Right ventricle myocardium superior (tissue), 1 donor: ENCODE data around the gene CTBP2. TPM values are rescaled to one million over a fixed set of nuclear protein-coding genes. Genes with fewer than 3 reads are reported as not detected.
A peak's percentile ranks its signal among the peaks of the same experiment; 100 is the strongest.

Source experiments
- ATAC-seq: fragments of 200-7000 bp; cut with Tn5 transposase; one replicate; pipeline ENCODE4 v1.9.1; 2020; ENCODE audit warnings: mild to moderate bottlenecking; ENCODE audit not compliant: poor library complexity
- DNase-seq: peaks from one replicate; pipeline ENCODE4 v3.0.0-alpha.2; 2020
- intact Hi-C: fragments of 100-400 bp; cut with DNase I; formaldehyde crosslinking; loops from one replicate; pipeline ENCODE4 v1.11.2; 2022
- total RNA-seq: library from RNA; stranded (reverse); fragmentation: NEBNext Ultra II Directional; extraction: Animal tissue kit (Norgen Biotek cat#: 25700); gene quantifications from one replicate; pipeline ENCODE4 v1.2.1, GENCODE V29; 2021
- donor health status: DM: no; HTN: yes; CAD: no; lungs with severe emphysema.

Gene CTBP2
- total RNA-seq, 1 donor from 2014 or later: 29.4 TPM

- ATAC-seq: no peak
- intact Hi-C loops: no loop called here
- DNase-seq: peak; percentile 78
Observed at GRCh38 chr10:125014086-125014830, 146.1 kb downstream of the CTBP2 start.

GRCh38 chr10:125013529-125013872 lies 146.9 kb downstream of the CTBP2 start:
- no peak for ATAC-seq
- intact Hi-C loops: no loop called here
- DNase-seq: peak; percentile 12

GRCh38 chr10:125012851-125013528 lies 147.4 kb downstream of the CTBP2 start:
- DNase-seq: peak; percentile 23
- intact Hi-C loops: no loop called here
- no peak for ATAC-seq

GRCh38 chr10:125011926-125012705 lies 148.2 kb downstream of the CTBP2 start:
- DNase-seq: peak; percentile 49
- intact Hi-C loops: no loop called here
- peak; percentile 32 for ATAC-seq

GRCh38 chr10:125011171-125011925 lies 149.0 kb downstream of the CTBP2 start:
- DNase-seq: peak; percentile 24

GRCh38 chr10:125010362-125010761 lies 150.0 kb downstream of the CTBP2 start:
- ATAC-seq (peak; percentile 8), DNase-seq (no peak)
- intact Hi-C loops: no loop called here

More at GRCh38 chr10:125011171-125011925, 149.0 kb downstream of the CTBP2 start:
- intact Hi-C loops: no loop called here
- no peak for ATAC-seq

- DNase-seq (peak; percentile 12), ATAC-seq (no peak)
- intact Hi-C loops: no loop called here
Observed at GRCh38 chr10:125009661-125010161, 150.7 kb downstream of the CTBP2 start.

- DNase-seq (peak; percentile 19), ATAC-seq (no peak)
- intact Hi-C loops: no loop called here
Observed at GRCh38 chr10:125008689-125009638, 151.4 kb downstream of the CTBP2 start.

GRCh38 chr10:125007436-125007835 lies 152.9 kb downstream of the CTBP2 start:
- peak; percentile 11 for DNase-seq
- intact Hi-C loops: no loop called here
- no peak for ATAC-seq

GRCh38 chr10:125006921-125007426 lies 153.4 kb downstream of the CTBP2 start:
- ATAC-seq: peak; percentile 7
- intact Hi-C loops: no loop called here
- DNase-seq: no peak

- no peak for ATAC-seq
- no peak for DNase-seq
- intact Hi-C loops: no loop called here
Observed at GRCh38 chr10:125006188-125006680, 154.1 kb downstream of the CTBP2 start.

GRCh38 chr10:125005312-125006187 lies 154.8 kb downstream of the CTBP2 start:
- intact Hi-C loops: no loop called here
- DNase-seq (no peak), ATAC-seq (no peak)

- DNase-seq: no peak
- intact Hi-C loops: no loop called here
- ATAC-seq: no peak
Observed at GRCh38 chr10:125004571-125005311, 155.6 kb downstream of the CTBP2 start.

GRCh38 chr10:125003901-125004467 lies 156.4 kb downstream of the CTBP2 start:
- intact Hi-C loops: no loop called here
- DNase-seq: no peak

GRCh38 chr10:125003146-125003900 lies 157.0 kb downstream of the CTBP2 start:
- DNase-seq (no peak), ATAC-seq (no peak)
- intact Hi-C loops: no loop called here

More at GRCh38 chr10:125003901-125004467, 156.4 kb downstream of the CTBP2 start:
- no peak for ATAC-seq
